ENCODE results near the gene GABRA5.

The GABRA5 gene

DNA sequence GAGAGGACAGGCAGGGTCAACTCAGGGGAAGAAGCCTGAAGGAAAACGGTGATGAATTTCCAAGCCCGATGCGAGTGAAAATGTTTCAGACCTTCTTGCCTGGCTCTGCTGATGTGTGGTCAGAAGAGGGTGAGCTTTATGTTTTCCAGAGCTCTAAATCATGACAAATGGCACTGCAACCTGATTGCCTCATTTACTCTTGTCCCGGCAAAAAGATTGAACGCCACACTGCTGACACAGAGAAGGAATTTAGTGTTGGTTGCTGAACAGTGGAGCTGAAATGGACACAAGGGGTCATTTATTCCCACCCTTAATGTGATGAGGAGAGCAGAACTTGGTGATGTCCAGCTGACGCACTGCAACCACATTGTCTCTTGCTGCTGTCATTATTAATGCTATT, 68.0 kb downstream of the GABRA5 start:
- no peak for DNase-seq

DNA sequence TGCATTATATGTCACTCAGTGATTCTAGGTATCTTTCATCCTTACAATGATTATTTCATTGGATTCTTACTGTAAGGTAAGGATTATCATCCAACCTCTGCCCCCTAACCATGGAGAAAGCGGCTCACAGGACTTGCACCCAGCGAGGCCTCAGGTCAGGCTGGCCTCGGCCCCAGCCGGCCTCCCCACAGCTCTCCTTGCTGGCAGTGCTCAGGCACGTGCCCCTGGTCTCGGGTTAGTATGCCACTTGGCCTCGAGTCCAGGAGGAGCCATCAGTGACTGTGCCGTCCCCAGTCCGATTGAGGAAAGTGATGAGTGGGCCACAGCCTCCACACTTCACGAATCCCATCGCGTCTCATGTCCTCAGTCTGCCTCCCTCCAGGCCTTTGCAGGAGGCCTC, 68.5 kb downstream of the GABRA5 start:
- no peak for DNase-seq

DNA sequence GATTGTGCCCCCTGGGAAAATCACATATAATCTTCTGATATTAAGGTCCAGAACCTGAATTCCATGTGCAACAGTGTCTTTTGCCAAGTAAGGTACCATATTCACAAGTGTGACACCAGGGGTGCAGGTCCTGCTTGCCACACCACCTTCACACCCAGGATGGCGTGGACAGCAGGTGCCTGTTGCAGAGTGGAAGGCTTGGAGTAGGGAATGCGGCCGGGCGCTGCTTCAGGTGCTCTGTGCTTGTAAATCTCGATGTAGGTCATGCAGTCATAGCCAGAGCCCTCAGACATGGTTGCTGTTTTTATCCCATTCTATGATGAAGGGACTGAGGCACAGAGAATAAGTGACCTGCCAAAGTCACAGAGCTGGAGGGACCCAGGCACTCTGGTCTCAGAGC, 69.6 kb downstream of the GABRA5 start:
- no peak for DNase-seq

DNA sequence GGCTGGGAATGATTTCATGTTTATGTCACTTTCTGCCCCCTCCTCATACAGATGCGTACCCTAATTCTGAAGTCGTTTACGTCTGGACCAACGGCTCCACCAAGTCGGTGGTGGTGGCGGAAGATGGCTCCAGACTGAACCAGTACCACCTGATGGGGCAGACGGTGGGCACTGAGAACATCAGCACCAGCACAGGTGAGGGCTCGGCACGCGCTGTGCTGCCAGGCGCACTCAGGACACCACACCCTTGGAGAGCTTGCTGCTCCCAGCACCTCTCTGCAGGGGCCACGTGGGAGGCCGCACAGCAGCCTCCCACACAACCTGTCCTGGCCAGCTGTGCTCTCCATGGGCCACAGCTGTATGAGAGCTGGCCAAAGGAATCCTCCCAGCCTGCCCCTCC, 70.3 kb downstream of the GABRA5 start:
- DNase-seq: no peak

DNA sequence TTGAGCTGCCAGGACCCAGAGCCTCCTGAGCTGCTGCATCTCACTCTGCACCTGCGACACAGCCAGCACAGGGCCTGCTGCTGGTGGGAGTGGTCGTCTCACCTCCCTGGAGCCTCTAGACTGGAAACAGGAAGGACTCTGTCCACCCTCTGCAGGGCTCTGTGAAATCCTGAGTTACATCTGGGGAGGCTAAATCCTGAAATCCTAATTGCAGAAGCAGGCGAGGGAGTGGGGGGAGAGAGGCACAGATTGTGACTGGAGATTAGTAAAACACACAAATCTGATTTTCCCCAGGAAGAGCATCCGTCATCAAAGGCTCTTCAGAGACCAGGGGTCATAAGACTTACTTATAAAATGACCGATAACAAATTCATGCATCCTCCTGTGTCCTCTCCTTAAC, 72.5 kb downstream of the GABRA5 start:
- DNase-seq: no peak

DNA sequence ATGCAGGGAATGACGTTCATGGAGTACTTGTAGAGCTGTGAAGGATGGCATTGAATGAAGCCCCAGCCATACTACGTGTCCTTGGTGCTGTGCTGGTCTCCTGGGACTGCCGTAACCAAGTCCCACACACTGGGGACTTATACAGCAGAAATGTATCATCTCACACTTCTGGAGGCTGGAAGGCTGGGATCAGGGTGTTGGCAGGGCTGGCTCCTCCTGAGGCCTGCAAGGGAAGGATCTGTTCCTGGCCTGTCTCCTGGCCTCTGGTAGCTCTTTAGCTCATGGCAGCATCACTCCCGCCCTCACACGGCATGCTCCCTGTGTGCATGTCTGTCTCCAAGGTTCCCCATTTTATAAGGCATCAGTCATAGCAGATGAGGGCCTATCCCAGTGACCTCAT, 74.6 kb downstream of the GABRA5 start:
- DNase-seq: no peak

DNA sequence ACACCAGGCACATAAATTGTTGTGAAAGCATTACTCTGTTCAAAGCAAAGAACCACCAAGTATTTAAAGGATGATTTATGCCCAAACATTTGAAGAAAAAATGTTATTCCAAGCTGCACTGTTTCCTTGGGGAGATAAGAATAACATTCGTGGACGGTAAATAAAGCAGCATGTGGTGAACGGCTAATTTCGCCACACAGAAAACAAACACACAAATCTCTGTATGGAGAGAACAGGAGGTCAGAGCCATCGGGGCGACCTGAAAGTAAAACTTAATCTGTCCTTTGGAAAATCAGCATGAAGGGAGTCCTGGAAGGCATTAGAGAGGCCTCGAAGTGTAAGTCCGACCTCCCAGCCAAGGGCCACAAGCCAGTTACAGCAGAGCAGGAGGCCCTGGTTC, 77.0 kb downstream of the GABRA5 start:
- no peak for DNase-seq

DNA sequence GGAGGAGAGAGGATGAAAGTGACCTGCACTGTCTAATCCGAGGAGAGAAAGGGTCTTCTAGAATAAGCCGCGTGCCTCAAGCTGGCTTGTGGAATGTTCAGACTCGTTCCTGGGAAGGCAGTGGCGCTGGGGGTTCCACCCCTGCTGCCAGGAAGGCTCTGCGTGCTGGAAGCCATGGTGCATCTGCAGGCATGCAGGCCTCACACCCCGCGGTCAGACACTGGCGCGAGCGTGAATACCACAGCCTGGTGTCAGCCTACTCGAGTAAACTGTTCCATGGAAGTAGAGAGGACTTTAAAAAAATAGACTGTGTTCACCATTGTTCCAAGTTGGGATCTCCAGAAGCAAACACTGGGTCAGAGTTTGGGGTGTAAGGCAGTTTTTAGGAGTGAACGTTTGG, 78.2 kb downstream of the GABRA5 start:
- DNase-seq: no peak

DNA sequence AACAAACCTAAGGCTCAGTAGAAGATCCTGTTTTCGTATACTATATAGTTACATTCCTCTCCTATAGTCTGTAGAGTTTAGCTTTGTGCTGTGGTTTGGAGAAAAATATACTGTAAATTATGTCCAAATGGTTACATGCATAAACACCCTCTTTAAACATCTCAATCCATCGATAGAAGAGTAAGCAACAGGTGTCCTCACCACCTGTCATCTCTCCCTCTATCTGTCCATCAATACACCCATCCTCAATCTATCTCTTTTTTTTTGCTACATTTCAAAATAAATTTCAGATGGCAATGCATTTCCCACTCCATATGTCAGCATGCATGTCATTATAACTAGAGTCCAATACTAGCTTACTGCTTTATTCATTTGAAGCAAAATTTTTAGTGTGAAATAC, 83.1 kb downstream of the GABRA5 start:
- no peak for DNase-seq

DNA sequence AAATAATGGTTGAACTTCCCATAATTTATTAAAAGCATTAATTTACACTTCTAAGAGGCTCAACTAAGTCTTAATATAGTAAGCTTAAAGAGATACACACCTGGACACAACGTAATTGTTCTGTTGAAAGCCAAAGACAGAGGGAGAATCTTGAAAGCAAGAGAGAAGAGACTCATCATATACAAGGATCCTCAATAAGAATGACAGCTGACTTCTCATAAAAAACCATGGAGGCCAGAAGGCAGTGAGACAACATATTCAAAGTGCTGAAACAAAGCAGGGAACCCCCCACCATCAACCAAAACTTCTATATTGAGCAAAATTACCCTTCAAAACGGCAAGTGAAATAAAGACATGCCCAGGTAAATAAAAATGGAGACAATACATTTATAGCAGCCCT, 87.5 kb downstream of the GABRA5 start:
- no peak for DNase-seq

DNA sequence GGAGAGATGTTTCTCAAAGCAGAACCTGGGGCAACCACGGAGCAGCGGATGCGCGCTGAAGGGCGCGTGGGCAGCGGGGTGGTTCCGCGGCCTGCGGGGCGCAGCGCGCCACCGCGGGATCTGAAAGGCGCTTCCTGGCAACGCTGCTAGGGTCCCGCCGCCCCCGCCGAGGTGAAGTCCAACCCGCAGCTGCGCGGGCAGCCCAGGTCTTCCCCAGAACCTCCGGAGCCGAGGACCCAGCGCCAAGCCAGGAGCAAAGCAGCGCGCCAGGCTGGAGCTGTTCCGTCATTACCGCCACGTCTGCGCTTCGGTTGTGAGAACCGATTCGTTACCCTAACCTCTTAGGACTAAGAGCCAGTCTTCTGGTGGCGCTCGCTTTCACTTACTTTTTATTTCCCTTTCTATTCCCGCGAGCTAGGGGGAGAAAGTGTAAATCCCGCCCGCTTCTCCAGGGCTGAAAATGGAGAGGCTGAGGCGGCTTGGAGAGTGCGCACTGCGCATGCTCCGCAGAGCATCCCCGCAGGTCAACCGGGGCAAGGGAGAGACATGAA, 100.9 kb downstream of the GABRA5 start:
- no peak for DNase-seq

DNA sequence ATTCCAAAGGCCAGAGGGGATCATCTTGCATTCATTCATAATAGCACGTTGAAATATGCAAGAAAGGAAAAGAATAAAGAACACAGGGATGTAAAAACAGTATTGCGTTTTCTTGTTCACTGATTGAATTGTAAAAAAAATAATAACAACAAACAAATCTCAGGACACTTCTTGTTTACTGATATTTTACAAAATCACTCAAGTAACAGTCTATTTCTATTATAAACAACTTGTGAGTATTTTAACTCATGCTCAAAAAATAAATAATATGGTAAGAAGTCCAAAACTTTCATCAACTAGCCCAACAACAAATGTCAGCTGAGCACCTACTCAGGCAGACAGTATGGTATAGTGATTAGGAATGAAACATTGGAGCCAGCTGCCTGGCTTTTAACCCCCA, 101.9 kb downstream of the GABRA5 start:
- no peak for DNase-seq

DNA sequence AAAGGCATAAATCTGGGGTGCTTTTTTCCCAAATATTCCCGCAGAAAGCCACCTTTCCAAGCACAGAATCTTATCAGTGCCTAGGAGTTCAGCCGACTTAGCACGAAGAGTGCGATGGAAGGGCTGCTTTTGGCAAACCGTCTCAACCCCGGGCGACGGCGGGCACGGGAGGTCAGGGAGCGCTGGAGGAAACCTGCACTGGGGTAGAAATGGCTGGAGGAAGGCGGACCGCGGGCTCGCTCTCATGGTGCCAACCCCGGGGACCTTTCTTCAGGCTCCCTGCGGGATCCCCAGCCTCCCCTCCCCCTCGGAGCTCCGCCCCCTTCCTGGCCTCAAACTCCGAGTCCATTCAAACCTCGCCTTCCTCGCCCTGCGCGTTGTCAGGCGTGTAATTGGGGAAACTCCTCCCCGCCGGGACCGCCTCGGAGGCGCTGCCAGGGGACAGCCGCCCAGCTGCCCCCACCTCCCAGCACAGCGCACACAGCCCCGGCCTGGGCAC, 103.9 kb downstream of the GABRA5 start, which contains the start of gene GABRG3:
GABRG3 (plus strand) TSS at position 470 of the 499 bp plus-strand sequence.
- no peak for DNase-seq

DNA sequence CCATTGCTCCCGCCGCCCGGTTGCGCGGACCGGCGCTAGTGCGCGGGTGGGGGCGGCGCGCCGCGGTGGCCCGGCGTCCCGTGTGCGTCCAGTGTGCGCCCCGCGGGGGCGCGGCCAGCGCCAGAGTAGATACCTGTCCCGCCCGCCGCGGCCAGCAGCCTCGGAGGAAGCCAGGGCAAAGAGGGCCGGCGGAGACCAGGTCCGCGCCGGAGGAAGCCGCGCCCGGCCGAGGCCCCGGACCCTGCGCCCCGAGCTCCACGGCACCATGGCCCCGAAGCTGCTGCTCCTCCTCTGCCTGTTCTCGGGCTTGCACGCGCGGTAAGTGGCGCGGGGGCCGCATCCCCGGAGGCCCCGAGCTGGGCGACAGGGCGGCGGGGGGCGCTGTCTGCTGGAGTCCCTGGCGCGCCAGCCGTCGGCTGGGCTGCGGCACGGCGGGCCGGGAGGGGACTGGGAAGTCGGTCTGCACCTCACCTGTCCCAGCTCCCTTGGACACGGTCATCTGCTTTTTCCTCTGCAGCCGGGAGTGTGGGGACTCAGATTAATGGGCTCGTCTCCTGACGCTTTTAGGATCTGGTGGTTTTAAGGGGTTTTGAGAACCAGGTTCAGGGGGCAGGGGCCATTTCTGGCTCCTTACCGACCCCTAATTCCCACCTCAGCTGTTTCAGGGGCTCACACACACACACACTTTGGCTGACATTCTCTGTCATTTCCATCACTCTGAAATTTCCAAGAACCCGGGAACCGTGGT, 104.6 kb downstream of the GABRA5 start:
- no peak for DNase-seq

DNA sequence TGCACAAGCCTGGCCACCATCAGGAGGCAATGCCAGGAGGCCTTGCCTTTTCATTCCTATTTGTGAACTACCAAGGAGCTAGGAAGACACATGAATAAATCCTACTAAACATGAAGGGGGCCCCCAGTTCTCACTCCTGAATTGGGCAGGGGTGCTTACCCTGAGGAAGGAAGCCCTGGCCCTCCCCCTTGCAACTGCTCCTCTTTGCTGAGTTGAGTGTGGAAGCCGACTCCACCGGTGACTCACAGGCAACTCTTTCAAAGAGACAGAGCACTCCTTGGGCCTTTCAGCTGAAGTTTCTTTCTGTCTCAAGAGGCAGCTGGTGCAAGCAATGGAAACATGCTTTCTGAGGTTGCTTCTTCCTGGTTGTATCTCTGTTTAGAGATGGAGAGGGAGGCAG, 105.8 kb downstream of the GABRA5 start:
- DNase-seq: no peak

DNA sequence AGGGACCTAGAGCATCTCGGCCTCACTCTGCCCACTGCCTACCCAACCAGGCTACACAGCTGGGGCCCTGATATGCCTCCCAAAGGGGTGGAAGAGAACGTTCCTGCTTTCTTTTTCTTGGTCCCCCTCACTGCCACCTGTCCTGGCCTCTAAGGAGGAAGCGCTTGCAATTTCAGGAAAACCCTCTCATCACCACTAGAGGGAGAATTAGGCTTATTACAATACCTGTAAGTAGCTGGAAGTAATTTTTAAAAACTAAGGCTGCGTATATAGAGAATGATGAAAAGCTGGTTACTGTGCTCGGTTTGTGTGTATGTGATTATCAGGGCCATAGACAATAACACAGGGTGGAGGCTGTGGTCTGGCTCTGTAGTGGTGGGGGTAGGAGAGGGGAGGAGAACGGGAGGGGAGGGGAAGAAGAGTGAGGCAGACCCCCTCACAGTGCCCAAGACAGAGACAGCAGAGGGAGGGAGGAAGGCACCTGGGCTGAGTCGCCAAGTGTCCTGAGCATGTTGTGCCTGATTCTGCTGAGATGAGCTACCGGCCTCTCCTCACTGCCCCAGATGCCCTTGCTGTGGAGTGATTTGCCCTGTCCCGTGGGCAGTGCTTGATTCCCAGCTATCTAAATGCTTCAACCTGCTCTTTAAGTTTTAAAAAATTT, 107.4 kb downstream of the GABRA5 start:
- no peak for DNase-seq

DNA sequence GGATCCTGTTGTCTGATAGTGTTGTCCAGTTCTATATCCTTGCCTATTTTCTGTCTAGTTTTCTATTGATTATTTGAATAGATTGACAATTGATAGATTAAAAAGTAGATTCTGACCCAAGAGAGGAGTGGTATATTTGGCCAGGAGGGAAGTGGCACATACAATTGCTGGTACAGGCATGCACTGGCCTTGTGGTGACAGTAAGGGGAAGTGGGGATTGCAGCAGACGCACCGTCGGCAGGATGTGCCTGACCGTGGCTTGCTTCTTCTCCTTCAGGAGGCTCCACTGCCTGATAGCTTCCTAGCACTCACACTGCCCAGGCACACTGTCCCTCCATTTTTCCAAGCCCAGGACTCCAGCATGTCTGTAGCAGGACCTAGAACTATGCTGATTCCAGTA, 114.6 kb downstream of the GABRA5 start:
- no peak for DNase-seq

DNA sequence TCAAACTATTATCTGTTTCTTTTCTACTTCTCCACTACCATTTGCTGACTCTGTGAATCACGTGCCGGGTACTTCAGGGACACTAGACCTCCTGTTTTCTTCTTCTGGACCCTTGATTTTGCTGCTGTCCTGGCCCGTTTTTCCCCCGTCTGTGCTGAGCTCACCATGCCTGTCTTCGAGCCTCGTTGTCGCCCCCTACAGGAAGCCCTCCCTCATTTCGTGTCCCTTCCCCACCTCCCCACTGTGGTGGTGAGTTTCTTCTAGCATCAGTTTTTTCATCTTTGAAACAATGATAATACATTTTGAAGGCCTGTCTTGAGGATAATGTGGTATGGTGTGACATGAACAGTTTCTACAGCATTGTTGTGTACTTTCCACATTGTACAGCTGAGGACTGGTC, 117.0 kb downstream of the GABRA5 start:
- DNase-seq: no peak

DNA sequence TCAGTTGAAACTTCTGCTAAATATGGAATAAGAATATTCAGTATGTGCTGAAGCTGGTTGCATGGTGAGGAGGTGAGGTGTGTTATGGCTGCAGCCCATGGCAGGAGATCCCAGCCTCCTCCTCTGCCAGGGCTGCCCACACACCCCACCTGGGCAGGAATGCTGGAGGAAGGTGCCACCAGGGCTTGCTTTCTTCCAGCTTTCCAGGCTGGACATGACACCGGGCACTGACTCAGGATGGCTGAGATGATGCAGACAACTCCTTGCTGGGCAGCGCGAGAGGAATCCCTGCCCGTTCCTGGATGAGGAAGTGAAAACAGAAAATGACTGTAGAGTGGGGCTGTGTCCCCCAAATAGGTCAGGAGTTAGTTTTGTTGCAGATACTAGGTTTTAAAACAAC, 118.2 kb downstream of the GABRA5 start:
- DNase-seq: no peak

DNA sequence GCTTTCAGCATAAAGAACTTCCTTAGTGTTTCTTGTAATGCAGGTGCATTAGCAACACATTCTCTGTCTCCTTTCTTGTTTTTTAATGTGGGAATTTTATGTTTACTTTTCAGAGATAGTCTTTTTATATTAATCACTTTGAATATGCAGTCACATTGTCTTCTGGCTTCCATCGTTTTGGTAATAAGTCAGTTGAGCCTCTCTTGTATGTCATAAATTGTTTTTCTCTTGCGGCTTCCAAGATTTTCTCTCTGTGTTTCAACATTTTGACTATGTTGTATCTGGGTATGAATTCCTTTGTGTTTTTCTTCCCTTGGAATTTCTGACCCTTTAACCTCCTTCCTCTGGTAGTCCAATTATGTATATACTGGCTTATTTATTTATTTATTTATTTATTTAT, 129.4 kb downstream of the GABRA5 start:
- no peak for DNase-seq
